COLO668 (cell line): ENCODE measurements around the gene SDHAF2.
"Not testable (repeated sequence)": the region's sequence is repeated elsewhere in the genome, so short reads cannot be mapped to it uniquely, and the experiment has no call there.

Experiments used
- DNase-seq: peaks from one replicate; lab custom pipeline; 2025; ENCODE audit not compliant: unreplicated experiment; lab: John Stamatoyannopoulos, UW

The SDHAF2 gene

GRCh38 chr11:61422226-61422625 is 7.7 kb upstream of the SDHAF2 start:
- DNase-seq, result no peak

GRCh38 chr11:61425367-61426131 is 4.4 kb upstream of the SDHAF2 start:
- DNase-seq, result no peak

GRCh38 chr11:61429346-61429690 is 606 bp upstream of the SDHAF2 start:
- peak; percentile 83 for DNase-seq

- DNase-seq, result not testable (repeated sequence)
These were observed 915 bp downstream of the SDHAF2 start for GRCh38 chr11:61430839-61431238.

GRCh38 chr11:61437496-61437895 is 7.6 kb downstream of the SDHAF2 start:
- DNase-seq, result no peak

- DNase-seq, result no peak
These were observed 9.7 kb downstream of the SDHAF2 start for GRCh38 chr11:61439615-61440014.

GRCh38 chr11:61442616-61443015 is 12.7 kb downstream of the SDHAF2 start:
- no peak for DNase-seq

- peak; percentile 11 for DNase-seq
These were observed 15.6 kb downstream of the SDHAF2 start for GRCh38 chr11:61445516-61445915.

GRCh38 chr11:61446211-61446651 is 16.3 kb downstream of the SDHAF2 start:
- peak; percentile 87 for DNase-seq

- no peak for DNase-seq
These were observed 18.0 kb downstream of the SDHAF2 start for GRCh38 chr11:61447601-61448551.

- DNase-seq, result no peak
These were observed 18.6 kb downstream of the SDHAF2 start for GRCh38 chr11:61448552-61448927.

GRCh38 chr11:61452825-61453224 is 22.9 kb downstream of the SDHAF2 start:
- no peak for DNase-seq

GRCh38 chr11:61453695-61454094 is 23.8 kb downstream of the SDHAF2 start:
- no peak for DNase-seq

GRCh38 chr11:61454520-61454919 is 24.6 kb downstream of the SDHAF2 start:
- DNase-seq, result no peak

GRCh38 chr11:61460474-61460881 is 30.6 kb downstream of the SDHAF2 start:
- no peak for DNase-seq

GRCh38 chr11:61460986-61461385 is 31.1 kb downstream of the SDHAF2 start:
- no peak for DNase-seq

GRCh38 chr11:61467602-61468001 is 37.7 kb downstream of the SDHAF2 start:
- DNase-seq, result not testable (repeated sequence)

- DNase-seq, result no peak
These were observed 38.1 kb downstream of the SDHAF2 start for GRCh38 chr11:61468002-61468401.

- DNase-seq, result no peak
These were observed 42.4 kb downstream of the SDHAF2 start for GRCh38 chr11:61472282-61472681.

GRCh38 chr11:61472868-61473267 is 42.9 kb downstream of the SDHAF2 start:
- DNase-seq, result no peak

GRCh38 chr11:61473370-61474012 is 43.6 kb downstream of the SDHAF2 start:
- DNase-seq, result no peak
